T47D (cell line): ENCODE results near the gene PRKACG.
"Not testable (repeated sequence)": the region's sequence is repeated elsewhere in the genome, so short reads cannot be mapped to it uniquely, and the experiment has no call there.

Experiments
- DNase-seq, 2 experiments: peaks; one replicate each; pipeline versions ENCODE4 v3.0.0 to v3.0.0-alpha.2; 2011 to 2012; ENCODE audit warnings: low read depth in 1 of 2, low spot score in 1 of 2
- JUND ChIP-seq: IDR thresholded peaks from 2 replicates; pipeline ENCODE4 v1.6.1; 2012; ENCODE audit warnings: low read depth
- in situ Hi-C: cut with HindIII; loops from 2 replicates; pipeline ENCODE4 v1.10.0; 2016; ENCODE audit warnings: low sequenced_read_pairs, low pct_unique_long_range_greater_than_20kb

The PRKACG gene

GRCh38 chr9:68995776-68996175 is 18.1 kb downstream of the PRKACG start:
- in situ Hi-C loops = no loop called here
- no peak for TF ChIP-seq JUND
- no peak for DNase-seq

- TF ChIP-seq JUND = no peak
These were observed 22.5 kb downstream of the PRKACG start for GRCh38 chr9:68991457-68991856.

GRCh38 chr9:68986949-68987348 is 27.0 kb downstream of the PRKACG start:
- DNase-seq, in situ Hi-C loops: not testable (repeated sequence)

More at GRCh38 chr9:68991457-68991856, 22.5 kb downstream of the PRKACG start:
- no peak for DNase-seq
- in situ Hi-C loops = no loop called here

GRCh38 chr9:68983522-68984424 is 30.1 kb downstream of the PRKACG start:
- DNase-seq = no peak
- no peak for TF ChIP-seq JUND
- in situ Hi-C loops = no loop called here

- in situ Hi-C loops = no loop called here
- no peak for TF ChIP-seq JUND
- DNase-seq = no peak
These were observed 30.9 kb downstream of the PRKACG start for GRCh38 chr9:68983008-68983411.

GRCh38 chr9:68981789-68982188 is 32.1 kb downstream of the PRKACG start:
- in situ Hi-C loops = no loop called here
- no peak for TF ChIP-seq JUND
- no peak for DNase-seq

- in situ Hi-C loops = no loop called here
These were observed 33.5 kb downstream of the PRKACG start for GRCh38 chr9:68980341-68980914.

GRCh38 chr9:68979538-68980314 is 34.2 kb downstream of the PRKACG start:
- DNase-seq = no peak
- TF ChIP-seq JUND = no peak
- in situ Hi-C loops = no loop called here

More at GRCh38 chr9:68980341-68980914, 33.5 kb downstream of the PRKACG start:
- no peak for DNase-seq
- no peak for TF ChIP-seq JUND

GRCh38 chr9:68978501-68978900 is 35.4 kb downstream of the PRKACG start:
- DNase-seq = no peak

GRCh38 chr9:68978066-68978465 is 35.8 kb downstream of the PRKACG start:
- in situ Hi-C loops = no loop called here
- TF ChIP-seq JUND = no peak
- no peak for DNase-seq

More at GRCh38 chr9:68978501-68978900, 35.4 kb downstream of the PRKACG start:
- in situ Hi-C loops = no loop called here
- no peak for TF ChIP-seq JUND

- no peak for TF ChIP-seq JUND
- DNase-seq = no peak
- in situ Hi-C loops = no loop called here
These were observed 38.4 kb downstream of the PRKACG start for GRCh38 chr9:68975365-68976043.

GRCh38 chr9:68974901-68975300 is 39.0 kb downstream of the PRKACG start:
- no peak for TF ChIP-seq JUND
- DNase-seq = no peak
- in situ Hi-C loops = no loop called here

- no peak for DNase-seq
- in situ Hi-C loops = no loop called here
- TF ChIP-seq JUND = no peak
These were observed 39.5 kb downstream of the PRKACG start for GRCh38 chr9:68974431-68974830.
